Left renal pelvis (tissue), 4 donors: Measurements from ENCODE around the gene SMG6. TPM values are rescaled to one million over a fixed set of nuclear protein-coding genes. Genes with fewer than 3 reads are reported as not detected.
"Not testable (repeated sequence)": the region's sequence is repeated elsewhere in the genome, so short reads cannot be mapped to it uniquely, and the experiment has no call there.

Source experiments
- DNase-seq, 4 donors: peaks; one replicate each; pipeline ENCODE4 v3.0.0-alpha.2; 2013; ENCODE audit warnings: low read depth in 4 of 4, low spot score in 3 of 4
- polyA plus RNA-seq, 4 donors: library from polyadenylated mRNA; unstranded; fragments of 120-200 nt; gene quantifications; one replicate each; pipeline ENCODE4 v1.2.1, GENCODE V29; 2013; ENCODE audit not compliant: insufficient read length in 4 of 4

The SMG6 gene
- polyA plus RNA-seq, 4 donors, result 27.8 to 35.8 (median 30.7) TPM

GRCh38 chr17:2210726-2211125 lies 92.9 kb downstream of the SMG6 start:
- DNase-seq, result no peak

- DNase-seq, result no peak
Observed at GRCh38 chr17:2207815-2208515, 95.6 kb downstream of the SMG6 start.

- DNase-seq, result no peak
Observed at GRCh38 chr17:2204393-2204792, 99.2 kb downstream of the SMG6 start.

GRCh38 chr17:2203818-2204217 lies 99.8 kb downstream of the SMG6 start:
- no peak for DNase-seq

GRCh38 chr17:2202996-2203575 lies 100.5 kb downstream of the SMG6 start:
- DNase-seq, result no peak

GRCh38 chr17:2202302-2202995 lies 101.1 kb downstream of the SMG6 start:
- DNase-seq, result no peak

GRCh38 chr17:2199386-2199785 lies 104.2 kb downstream of the SMG6 start:
- not testable (repeated sequence) for DNase-seq

GRCh38 chr17:2198927-2199326 lies 104.7 kb downstream of the SMG6 start:
- no peak for DNase-seq

- DNase-seq, result no peak
Observed at GRCh38 chr17:2197271-2197670, 106.3 kb downstream of the SMG6 start.

- DNase-seq, result no peak
Observed at GRCh38 chr17:2195729-2196128, 107.9 kb downstream of the SMG6 start.

- no peak for DNase-seq
Observed at GRCh38 chr17:2194889-2195335, 108.7 kb downstream of the SMG6 start.

- no peak for DNase-seq
Observed at GRCh38 chr17:2192367-2193057, 111.1 kb downstream of the SMG6 start.

GRCh38 chr17:2191785-2192184 lies 111.8 kb downstream of the SMG6 start:
- no peak for DNase-seq

GRCh38 chr17:2191227-2191626 lies 112.4 kb downstream of the SMG6 start:
- no peak for DNase-seq

- DNase-seq, result no peak
Observed at GRCh38 chr17:2190014-2190413, 113.6 kb downstream of the SMG6 start.

- DNase-seq, result no peak
Observed at GRCh38 chr17:2188971-2189630, 114.5 kb downstream of the SMG6 start.

GRCh38 chr17:2187758-2188157 lies 115.8 kb downstream of the SMG6 start:
- no peak for DNase-seq

- no peak for DNase-seq
Observed at GRCh38 chr17:2186937-2187336, 116.6 kb downstream of the SMG6 start.

GRCh38 chr17:2184993-2185931 lies 118.3 kb downstream of the SMG6 start:
- DNase-seq, result no peak

- no peak for DNase-seq
Observed at GRCh38 chr17:2183346-2183745, 120.2 kb downstream of the SMG6 start.
